ENCODE data around the gene ANKRD50.
A peak's percentile ranks its signal among the peaks of the same experiment; 100 is the strongest.

The ANKRD50 gene, protein sequence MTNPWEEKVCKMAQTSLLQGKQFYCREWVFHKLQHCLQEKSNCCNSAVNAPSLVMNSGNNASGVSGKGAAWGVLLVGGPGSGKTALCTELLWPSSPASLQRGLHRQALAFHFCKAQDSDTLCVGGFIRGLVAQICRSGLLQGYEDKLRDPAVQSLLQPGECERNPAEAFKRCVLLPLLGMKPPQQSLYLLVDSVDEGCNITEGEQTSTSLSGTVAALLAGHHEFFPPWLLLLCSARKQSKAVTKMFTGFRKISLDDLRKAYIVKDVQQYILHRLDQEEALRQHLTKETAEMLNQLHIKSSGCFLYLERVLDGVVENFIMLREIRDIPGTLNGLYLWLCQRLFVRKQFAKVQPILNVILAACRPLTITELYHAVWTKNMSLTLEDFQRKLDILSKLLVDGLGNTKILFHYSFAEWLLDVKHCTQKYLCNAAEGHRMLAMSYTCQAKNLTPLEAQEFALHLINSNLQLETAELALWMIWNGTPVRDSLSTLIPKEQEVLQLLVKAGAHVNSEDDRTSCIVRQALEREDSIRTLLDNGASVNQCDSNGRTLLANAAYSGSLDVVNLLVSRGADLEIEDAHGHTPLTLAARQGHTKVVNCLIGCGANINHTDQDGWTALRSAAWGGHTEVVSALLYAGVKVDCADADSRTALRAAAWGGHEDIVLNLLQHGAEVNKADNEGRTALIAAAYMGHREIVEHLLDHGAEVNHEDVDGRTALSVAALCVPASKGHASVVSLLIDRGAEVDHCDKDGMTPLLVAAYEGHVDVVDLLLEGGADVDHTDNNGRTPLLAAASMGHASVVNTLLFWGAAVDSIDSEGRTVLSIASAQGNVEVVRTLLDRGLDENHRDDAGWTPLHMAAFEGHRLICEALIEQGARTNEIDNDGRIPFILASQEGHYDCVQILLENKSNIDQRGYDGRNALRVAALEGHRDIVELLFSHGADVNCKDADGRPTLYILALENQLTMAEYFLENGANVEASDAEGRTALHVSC (N-terminal part only)

DNA sequence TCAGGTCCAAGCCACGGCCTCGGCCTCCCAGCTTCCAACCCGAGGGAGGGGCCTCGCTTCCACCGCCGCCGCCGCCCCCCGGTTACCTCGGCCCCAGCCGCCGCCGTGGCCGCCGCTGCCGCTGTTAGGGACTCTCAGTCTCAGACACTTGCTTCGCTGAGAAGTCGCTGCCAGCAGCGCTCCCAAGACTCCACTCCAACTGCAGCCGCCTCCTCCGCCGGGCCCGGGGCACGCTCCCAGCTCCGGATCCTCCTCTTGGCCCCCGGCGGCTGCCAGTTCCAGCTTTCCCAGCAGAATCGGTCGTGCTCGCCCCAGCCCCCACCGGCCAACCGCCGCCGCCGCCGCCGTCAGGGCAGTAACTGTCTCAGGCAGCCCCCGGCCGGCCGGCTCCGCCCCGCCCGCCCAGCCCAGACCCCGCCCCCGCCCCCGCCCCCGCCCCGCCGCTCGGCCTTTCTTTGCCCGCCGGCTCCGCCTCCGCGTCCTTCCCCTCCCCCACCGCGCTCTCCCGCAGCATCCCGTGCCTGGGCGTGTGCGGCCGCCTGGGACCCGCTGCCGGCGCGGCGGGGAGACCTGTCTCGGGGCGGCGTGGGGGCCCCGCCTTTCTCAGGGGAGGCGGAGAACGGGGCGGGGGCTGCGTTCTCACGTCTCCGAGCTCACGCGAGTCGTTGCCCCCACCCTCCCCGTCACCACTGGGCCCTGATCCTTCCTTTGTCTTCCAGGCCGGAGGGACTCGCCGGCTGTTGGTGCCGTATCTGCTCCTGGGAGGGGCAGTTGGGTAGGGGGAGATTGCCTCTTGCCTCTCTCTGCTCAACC, at the start of gene ANKRD50:
Gene ANKRD50 (minus strand): TSS at position 361 of the 813 bp plus-strand sequence. CDS start 2,221 bp downstream, outside the sequence.
- peak; percentile 52 for DNase-seq (ENCODE audit: low read depth)

DNA sequence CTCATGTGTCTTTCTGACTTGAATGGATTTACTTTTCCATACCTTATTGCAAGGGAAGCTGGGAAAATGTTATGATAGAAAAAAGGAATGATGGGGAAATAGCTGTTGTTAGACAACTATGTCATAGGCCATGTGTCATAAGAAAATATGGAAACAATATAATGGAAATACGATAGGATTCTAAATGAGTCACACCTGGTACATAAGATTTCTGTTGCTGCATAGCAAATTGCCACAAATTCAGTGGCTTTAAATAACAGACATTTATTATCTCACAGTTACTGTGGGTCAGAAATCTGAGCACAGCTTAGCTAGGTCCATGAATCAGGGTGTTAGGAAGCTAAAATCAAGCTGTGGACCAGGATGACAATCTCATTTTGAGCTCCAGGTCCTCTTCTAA, 44.6 kb upstream of the ANKRD50 start:
- no peak for DNase-seq (ENCODE audit: low read depth)

DNA sequence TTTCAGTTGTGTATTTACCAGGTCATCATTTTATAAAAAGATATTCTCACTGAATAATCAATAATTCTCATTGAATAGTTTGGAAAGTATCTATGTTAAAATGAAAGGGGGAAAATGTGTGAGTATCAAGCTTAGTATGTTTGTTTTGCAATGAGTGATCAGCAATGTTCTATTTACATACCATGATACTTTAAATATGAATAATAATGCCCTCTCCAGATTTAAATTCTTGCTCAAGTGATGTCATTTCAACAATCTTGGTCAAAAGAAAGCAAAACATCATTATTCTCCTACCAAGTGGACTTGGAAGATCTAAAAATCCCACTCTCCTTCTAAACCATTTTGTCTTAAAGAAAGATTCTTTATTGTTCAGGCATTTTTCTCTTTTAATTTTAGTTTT, 42.1 kb upstream of the ANKRD50 start:
- DNase-seq (ENCODE audit: low read depth), result no peak

DNA sequence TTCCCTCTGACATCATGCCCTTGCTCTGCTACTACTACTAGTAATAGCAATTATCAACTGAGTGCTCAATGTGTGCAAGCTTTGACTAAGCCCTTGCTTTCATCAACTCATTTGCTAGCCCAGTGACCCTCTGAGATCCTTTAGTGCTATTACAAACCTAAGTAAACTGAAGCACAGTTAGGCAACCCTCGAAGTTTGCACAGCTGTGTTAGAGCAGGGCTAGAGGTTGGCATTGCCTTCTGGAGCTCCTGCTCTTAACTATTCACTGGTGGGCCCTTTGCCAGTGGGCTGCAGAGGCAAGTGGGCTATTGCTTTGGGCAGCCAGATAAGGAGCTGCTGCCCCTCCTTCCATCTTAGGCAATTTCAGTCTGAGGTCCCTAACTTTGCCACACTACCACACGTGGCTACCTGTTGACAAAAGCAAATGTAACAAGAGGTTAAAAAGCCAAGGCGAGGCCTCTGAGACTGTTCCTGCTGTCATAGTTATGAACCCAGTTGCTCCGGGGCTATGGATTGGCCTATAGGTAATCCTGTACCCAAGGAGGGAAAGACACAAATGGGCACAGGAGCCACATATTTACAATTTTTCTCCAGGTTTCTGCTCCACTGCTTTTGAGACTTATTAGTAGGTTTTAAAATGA, 41.5 kb upstream of the ANKRD50 start:
- no peak for DNase-seq (ENCODE audit: low read depth)

DNA sequence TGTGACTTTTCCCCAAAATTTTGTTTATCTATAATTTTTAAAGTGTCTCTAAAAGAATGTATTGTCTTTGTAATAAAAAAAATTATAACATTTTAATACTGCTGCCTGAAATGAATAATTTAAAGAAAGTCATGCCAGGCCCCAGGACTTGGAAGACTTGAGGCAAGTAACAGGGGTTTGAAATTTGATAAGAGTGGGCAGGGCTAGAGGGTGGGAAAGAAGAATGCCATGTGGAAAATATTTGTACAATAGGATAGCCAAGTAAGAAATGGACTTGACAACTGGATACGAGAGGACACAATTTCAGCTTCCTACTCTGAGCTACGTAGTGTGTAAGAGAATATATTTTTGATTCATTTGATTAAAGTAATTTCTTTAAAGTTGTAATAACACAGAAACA, 36.9 kb upstream of the ANKRD50 start:
- no peak for DNase-seq (ENCODE audit: low read depth)

DNA sequence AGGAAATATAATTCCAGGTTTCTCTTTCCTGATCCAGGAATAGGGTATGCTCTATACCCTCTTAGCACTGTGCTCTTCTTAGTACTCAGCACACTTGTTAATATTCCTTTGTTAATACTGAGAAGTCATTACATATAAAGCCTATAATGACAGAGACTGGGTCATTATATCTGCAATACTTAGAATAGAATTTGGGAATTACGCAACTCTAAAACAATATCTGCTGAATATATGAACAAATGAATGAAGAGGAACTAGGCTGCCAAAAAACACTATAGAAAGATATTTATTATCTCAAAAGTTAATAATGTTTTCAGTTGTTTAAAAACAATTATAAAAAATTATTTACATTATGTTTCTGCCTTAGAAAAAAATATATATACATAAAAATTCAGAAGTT, 36.4 kb upstream of the ANKRD50 start:
- no peak for DNase-seq (ENCODE audit: low read depth)

DNA sequence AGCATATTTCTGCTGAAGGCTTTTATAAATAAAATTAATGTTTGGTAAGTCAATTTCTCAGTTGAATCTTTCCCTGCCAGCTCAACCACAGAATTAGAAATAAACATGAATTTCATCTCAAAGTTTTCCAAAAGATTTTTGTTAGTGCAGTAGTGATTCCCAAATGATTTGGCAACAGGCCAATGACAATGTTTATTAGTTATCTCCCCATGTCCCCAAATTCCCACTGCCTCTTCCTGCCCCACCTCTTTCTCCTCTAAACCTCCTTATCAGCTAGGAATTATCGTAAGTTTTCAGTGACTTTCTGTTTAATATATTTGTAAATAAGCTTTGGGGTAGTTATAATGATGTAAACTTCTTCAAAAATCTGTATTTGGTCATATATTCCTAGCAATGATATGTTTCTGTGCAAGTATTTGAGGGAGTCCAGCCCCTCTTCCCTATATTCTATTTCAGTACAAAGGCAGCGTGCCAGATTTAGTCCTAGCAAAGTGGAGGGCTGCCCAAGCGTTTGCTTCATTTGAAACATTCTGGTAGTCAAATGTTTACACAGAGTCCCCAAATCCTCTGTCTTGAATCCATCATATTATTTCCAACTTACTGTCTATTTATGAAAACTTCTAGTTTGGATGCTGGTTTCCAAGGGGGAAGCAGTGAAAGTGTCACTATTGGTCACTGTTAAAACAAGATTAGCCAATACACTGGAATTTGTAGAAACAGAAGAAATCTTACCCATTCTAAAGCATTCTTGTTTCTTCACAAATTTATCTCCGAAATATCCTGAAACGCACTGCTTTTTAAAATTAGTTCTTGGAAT, 33.7 kb upstream of the ANKRD50 start:
- no peak for DNase-seq (ENCODE audit: low read depth)

DNA sequence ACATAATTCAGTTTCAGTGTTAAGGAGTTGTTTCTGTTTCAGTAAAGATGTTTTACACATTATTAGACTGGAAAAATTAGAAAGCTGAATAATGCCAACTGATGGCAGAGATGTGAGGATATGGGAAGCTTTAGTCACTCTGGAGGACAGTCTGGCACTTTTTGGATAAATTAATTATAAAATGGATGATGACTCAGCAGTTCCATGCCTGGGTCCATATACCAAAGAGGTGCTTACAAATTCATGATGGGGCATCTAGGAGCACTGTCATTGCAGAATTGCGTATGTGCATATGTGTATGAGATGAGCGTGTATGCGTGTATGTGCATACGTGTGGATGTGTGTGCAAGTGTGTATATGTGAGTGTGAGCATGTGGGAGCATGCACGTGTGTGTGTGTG, 31.2 kb upstream of the ANKRD50 start:
- DNase-seq (ENCODE audit: low read depth), result no peak

DNA sequence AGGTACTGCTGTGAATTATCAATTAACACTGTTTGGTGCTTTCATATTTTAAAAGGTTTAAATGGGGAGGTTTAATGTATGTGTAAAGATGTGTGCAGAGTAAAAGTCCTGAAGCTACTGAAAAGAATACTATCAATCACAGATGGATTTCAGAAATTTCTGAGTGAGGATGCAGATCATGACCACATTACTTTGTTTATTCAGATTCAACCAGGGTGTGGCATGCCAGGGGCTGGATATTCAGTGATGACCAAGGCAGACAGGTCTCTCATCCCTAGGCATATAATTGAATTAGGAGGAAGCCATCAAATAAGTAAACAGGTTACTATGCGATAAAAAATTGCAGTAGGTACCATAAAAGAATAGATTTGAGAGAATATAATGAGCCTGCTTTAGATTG, 28.0 kb upstream of the ANKRD50 start:
- DNase-seq (ENCODE audit: low read depth), result no peak

DNA sequence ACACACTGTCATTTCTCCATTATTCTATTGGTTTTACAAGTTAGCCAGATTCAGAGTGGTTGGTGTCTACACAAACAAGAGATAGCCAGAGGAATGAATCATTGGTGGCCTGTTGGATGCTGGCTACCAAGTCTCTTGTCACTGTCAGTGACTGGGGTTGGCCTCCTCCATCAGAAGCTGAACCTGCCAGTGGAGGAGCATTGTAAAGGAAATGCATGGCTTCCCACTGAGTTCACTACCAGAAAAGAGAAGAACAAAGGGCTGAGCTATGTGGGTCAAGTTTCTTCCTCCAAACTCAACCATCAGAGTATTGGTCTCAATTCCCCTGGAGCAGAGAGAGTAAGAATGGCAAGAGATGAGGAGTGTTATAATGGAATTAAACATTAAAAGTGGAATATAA, 26.5 kb upstream of the ANKRD50 start:
- DNase-seq (ENCODE audit: low read depth), result no peak

DNA sequence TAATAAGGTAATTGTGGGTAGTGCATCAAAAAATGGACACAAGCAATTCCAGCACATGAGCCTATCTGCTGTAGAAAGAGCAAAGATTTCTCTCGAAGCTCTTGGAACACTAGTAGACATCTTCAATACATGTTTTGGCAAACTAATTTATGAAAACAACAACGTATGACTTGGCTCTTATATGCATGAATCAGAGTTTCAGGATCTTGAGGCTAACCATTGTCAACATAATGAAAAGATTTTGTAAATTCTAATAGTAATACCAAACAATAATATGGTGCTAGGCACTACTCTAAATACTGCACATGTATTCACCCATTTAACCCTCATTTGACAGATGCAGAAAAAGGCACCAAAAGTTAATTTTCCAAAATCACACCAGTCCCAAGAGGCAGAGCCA, 25.1 kb upstream of the ANKRD50 start:
- no peak for DNase-seq (ENCODE audit: low read depth)

DNA sequence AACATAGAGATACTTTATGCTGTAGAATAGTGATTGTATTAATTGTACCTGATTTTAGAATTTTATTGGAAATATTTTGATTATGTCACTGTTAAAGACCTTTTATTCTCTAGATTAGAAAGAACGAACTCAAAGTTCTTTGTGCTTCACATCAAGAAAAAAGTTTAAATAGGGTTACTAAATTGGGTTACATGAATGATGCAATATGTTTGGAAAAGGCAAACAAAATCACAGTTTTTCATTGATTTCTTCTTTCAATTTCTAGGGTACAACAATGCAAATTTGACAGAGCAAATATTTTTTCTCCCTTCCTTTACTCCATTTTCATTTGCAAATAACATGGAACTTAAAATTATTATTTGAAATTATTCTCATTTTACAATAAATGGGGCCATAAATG, 24.0 kb upstream of the ANKRD50 start:
- no peak for DNase-seq (ENCODE audit: low read depth)

DNA sequence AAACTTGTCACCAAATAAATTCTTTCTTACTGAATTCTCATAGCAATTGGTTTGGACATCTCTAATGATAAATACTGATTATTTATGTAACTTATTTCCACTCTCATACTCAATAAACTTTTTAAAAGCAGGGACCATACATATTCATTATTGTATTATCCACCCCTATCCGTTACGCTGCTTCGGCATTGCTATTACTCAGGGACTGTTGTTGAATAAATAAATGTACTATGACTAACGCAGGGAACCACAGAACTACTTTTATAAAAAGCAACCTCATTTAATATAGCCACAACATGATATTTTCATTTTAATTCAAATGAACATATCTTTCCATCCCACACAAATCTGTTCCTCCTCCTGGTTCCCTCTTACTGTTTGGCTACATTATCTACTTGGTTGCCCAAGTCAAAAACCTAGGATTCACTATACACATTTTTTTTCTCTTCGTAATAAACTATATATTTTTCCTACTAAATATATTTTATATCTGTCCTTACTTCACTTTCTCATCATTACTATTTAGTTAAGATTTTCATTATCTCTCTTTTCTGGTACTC, 14.9 kb upstream of the ANKRD50 start:
- no peak for DNase-seq (ENCODE audit: low read depth)

DNA sequence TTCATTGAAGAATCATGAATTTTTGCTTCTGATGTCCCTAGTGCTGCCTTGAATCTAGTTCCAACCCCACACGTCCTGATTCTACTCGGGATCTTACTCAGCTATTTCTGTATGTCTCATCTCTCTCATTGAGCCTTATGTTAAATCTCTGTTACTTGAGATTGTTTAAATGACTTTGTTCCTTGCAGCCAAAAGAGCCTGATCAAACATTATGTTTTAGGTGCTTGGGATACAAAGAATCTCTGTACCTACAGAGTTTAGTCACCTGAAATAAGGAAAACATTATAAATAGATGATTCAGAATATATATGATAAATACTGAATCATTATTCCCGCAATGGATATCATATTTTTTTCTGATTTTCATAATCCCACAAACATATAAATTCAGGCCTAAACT, 13.7 kb upstream of the ANKRD50 start:
- no peak for DNase-seq (ENCODE audit: low read depth)

DNA sequence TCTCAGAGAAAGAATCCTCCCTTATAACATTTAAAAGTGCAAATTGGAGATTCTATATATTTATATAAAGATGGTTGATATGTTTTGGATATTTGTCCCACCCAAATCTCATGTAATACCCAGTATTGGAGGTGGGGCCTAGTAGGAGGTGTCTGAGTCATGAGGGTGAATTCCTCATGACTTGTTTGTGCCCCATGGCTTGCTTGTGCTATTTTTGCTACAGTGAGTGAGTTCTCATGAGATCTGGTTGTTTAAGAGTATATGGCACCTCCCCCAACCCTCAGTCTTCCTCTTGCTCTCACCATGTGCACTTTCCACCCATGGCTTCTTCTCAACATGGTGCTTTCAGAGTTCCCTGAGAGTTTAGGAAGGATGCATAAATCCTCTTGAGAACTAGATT, 9.5 kb upstream of the ANKRD50 start:
- no peak for DNase-seq (ENCODE audit: low read depth)

DNA sequence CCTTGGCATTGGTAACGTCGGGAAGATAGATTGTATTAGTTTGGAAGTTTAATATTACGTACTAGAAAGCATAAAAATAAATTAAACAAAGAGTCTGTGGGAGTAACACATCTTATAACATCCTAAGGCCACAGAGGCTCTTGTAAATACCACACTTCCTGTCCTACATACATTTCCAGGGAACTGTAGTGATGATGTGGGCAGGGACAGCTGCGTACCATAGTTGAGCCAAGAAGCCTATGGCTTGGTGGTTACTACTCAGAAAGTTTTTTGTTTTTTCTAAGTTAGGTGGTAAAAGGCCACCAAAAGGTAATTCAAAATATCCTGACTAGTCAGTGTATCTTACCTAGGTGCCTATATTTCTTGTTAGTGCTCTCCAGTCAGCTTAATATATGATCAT, 4.6 kb upstream of the ANKRD50 start:
- no peak for DNase-seq (ENCODE audit: low read depth)

DNA sequence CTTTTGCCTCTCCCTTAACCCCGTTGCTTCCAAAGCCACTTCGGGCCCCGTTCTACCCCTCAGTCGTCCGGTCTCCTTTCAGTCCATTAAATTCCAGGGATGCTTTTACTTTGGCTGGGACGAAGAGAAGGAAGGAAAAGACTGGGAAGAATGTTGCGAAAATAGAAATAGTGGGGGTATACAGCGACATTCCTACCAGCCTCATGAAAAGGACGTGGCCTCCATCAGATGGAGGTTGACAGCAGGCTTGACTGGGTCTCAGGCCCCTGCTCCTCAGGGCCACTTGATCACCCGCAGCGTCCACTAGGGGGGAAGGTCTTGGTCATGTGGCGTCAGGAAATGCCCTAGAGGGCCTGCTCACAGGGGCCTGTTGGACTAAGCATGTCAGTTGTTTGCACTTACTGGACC, 657 bp upstream of the ANKRD50 start:
- DNase-seq (ENCODE audit: low read depth), result no peak

DNA sequence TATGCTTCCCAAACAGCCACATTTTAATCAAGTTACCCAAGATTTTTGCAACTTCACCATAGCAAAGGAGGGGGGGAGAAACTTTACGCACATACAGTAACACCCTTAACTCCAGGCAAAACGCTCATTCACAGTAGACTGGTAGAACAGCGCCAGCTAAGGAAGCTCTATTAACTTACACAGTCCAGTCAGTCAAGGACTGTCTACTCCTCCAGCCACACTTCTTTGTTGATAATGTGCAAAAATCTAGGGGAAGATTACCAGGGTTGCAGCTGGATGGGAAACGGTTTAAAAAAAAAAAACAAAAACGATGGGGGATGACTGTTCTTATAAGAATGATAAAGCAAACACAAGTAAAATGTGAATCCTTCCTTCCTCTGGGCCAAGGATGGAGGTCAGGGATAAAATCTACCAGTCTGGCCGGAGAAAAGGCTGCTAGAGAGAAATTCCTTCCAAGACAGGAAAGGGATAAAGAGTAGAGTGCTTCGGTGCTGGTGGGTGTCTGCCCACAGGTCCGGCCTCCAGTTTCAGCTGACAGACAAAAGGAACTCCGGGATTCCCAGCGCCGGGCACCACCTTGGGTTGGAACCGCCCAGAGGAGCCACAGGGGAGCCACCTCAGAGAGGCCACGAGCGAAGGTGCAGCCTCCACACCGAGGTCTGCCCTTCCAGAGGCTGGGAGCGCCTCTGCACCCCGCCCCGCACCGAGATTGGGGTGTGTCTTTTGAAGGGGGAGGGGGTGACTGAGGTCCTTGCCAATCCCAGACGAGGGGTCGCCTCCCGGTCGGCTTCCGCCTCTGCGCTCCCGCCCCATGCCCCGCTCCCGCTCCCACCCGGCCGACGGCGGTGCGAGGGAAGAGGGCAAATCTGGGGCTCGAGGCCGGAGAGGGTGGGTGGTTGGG, 811 bp downstream of the ANKRD50 start:
- no peak for DNase-seq (ENCODE audit: low read depth)

DNA sequence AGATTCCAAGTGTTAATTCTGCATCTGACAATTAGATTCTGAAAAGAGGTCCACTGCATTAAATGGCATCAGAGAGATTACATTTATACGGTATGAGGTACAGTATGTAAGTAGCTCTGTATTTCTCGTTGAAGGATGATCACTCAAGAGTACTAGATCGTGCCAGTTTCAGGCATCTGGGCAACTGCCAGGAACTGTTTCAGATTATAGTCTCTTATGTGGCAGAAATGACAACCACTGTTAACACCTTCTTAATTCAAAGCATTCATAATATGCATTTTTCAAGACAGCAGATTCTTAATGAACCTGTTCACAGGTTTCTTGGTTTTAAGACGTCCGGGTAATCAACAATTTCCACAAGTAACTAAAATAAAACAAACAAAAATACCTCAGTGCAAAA, 1.6 kb downstream of the ANKRD50 start:
- no peak for DNase-seq (ENCODE audit: low read depth)
